ENCODE measurements around the gene TGFBRAP1.

The TGFBRAP1 gene

DNA sequence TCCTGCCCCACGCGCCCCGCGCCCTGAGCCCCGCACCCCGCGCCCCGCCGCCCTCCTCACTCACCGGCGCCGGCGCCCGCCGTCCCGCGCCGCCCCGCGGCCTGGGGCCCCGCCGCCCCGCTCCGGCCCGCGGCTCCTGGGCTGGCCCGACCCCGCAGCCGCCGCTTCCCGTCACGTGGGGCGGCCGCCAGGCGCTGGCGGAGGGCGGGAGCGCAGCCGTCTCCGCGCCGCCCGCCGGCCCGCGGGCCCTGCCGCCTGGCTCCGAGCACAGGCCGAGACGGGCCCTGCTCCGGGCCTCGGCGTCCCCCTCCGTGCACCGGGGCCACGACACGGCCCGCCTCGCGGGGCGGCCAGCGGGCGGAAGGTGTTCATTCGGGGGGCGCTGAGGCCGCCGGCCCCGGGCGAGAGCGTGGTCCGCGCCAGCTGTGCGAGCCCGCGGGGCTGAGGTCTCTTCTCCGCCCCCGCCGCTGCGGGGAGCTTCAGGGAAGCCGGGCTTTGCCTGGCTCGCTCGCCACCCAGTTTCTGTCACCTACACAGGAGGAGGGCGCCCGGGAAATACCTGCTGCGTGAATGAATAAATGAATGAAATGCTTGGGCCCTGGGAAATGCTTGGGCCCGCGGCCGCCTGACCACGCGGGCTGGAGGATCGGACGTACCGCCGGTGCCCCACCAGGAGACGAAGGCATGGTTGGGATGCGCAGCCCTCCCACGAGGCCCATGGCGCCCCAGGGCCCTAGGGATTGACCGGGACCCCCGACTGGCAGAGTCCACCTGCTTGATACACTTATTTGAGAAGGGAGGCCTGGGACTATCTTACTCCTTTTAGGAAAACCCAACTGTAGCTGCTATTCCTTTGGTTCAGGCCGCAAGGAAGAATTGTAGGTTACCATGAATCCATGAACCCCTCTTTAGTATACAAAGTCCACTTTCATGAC, at the start of gene TGFBRAP1:
TSS of gene TGFBRAP1 (minus strand) at position 175 of the 935 bp plus-strand sequence. CDS start 21,434 bp downstream, outside the sequence.
- H3K27ac ChIP-seq: peak within 1 kb of the TSS; percentile 91
- TF ChIP-seq ZFX (IDR thresholded peaks at IDR 0.05) (peak; percentile 98), CTCF (conservative IDR thresholded peaks at IDR 0.05) (peak; percentile 12; the same call in 1 of the 2 replicates)

DNA sequence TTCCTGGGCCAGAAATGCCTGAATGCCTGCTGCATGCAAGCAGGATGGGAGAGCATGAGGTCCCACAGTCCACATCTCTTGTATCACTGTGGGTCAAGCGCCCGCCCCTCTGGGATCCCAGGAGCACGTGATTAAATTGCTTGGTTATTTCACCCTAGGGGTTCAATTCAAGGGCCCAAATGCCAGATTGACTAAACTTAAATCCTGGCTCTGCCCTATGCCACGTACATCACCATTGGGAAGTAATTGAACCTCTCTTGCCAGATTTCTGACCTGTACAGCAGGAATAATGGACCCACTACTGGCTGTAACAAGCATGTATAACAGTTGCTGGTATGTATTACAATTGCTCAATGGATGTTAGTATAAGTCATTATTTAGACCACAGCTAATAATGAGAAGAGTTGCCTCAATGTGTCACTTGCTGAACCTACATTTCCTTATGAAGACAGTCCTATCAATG, 49.4 kb upstream of the TGFBRAP1 start:
- TF ChIP-seq CTCF (conservative IDR thresholded peaks at IDR 0.05) (no peak), ZFX (IDR thresholded peaks at IDR 0.05) (no peak)

GRCh38 chr2:105378276-105378840, 48.8 kb upstream of the TGFBRAP1 start:
- no peak for TF ChIP-seq CTCF (conservative IDR thresholded peaks at IDR 0.05)
- no peak for TF ChIP-seq ZFX (IDR thresholded peaks at IDR 0.05)
- no peak overlapping the region for H3K27ac ChIP-seq

More for the DNA sequence above, 49.4 kb upstream of the TGFBRAP1 start:
- H3K27ac ChIP-seq: no peak overlapping the region

DNA sequence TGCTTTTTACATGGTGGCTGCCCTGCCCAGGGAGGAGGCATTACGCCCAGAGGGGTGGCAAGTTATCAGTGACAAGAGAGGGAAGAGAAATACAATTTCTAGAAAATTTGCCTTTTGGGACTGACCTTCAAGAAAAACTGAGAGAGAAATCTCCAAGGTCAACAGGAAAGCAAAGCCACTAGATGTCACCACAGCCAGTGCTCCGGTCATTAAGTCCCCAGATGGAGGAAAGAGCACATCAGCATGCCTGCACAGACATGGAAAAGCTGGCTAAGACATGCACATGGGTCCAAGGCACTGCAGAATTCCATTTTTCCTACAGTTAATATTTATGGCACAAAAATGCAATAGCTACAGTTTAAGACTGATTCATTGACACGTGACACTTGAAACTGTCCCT, 48.3 kb upstream of the TGFBRAP1 start:
- H3K27ac ChIP-seq: no peak overlapping the region
- TF ChIP-seq CTCF (conservative IDR thresholded peaks at IDR 0.05) (no peak; the same call in 1 of the 2 replicates), ZFX (IDR thresholded peaks at IDR 0.05) (no peak)

GRCh38 chr2:105376789-105377240, 47.3 kb upstream of the TGFBRAP1 start:
- TF ChIP-seq CTCF (conservative IDR thresholded peaks at IDR 0.05): no peak
- no peak for TF ChIP-seq ZFX (IDR thresholded peaks at IDR 0.05)
- no peak overlapping the region for H3K27ac ChIP-seq

DNA sequence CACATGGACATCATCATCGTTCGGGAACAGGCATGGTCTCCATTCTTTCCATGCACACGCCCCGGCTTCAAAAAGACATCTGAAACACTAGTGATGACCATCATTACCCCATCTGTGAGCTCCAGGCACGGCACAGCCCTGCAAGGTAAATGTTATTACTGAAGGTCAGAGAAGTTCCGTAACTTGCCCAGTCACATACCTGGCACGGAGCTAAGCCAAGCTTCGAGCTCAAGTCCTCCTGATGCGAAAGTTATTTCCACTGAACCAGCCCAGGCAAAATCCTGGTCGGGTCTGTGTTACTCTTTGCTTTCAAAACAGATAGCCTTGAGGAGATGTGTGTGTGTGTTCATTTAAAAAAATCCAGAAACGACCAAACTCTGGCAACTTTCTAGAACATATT, 46.5 kb upstream of the TGFBRAP1 start:
- no peak overlapping the region for H3K27ac ChIP-seq

More for the DNA sequence above, 46.5 kb upstream of the TGFBRAP1 start:
- no peak for TF ChIP-seq CTCF (conservative IDR thresholded peaks at IDR 0.05)
- TF ChIP-seq ZFX (IDR thresholded peaks at IDR 0.05): no peak

All from C4-2B (cell line).